ENCODE measurements around the gene CYP2B6. TPM values are rescaled to one million over a fixed set of nuclear protein-coding genes. Genes with fewer than 3 reads are reported as not detected.
"Not testable (repeated sequence)": the region's sequence is repeated elsewhere in the genome, so short reads cannot be mapped to it uniquely, and the experiment has no call there.

Gene CYP2B6
- under 1 TPM in 1 of 10 donors, not detected in 9; 0.13 TPM for polyA plus RNA-seq (ENCODE audit: insufficient read length in 10 of 10)
- long read RNA-seq, donor 1, result 0 reads
- long read RNA-seq, donor 2, result 0 reads
- long read RNA-seq, donor 3, result 0 reads
- long read RNA-seq, donor 4, result 0 reads
- long read RNA-seq, donor 5, result 0 reads
- long read RNA-seq, donor 6, result 0 reads
- long read RNA-seq, donor 7, result 0 reads
- long read RNA-seq, donor 8, result 0 reads
- long read RNA-seq, donor 9, result 0 reads

GRCh38 chr19:40990972-40991381, at the start of gene CYP2B6:
Gene CYP2B6, plus strand, starts transcription at chr19:40991282. Its CDS starts 24 bp downstream, at chr19:40991306.
- DNase-seq, result no peak

GRCh38 chr19:40941481-40942219, 49.4 kb upstream of the CYP2B6 start:
- DNase-seq, result no peak

- DNase-seq, result no peak
These were observed 45.4 kb upstream of the CYP2B6 start for GRCh38 chr19:40945645-40946044.

GRCh38 chr19:40947114-40947513, 44.0 kb upstream of the CYP2B6 start:
- DNase-seq, result no peak

DNA sequence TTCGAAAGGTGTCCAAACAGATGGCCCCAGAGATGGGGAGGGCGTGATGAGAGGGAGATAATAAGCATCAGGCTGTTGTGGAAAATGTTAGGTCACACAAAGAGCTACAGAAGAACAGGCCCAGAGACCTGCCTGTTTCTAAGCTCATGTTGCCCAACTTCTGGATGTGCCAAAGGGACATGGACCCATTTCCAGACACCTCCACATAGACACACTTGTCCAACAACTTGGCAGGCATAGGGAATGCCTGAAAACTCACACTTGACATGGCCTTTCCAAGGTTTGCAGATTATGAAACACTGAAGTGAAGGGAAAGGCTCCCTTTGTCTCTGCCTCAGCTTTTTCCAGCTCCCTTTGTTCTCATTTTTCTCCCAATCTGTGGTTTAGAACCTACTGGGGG, 43.5 kb upstream of the CYP2B6 start:
- DNase-seq, result no peak

- no peak for DNase-seq
These were observed 42.3 kb upstream of the CYP2B6 start for GRCh38 chr19:40948580-40949299.

DNA sequence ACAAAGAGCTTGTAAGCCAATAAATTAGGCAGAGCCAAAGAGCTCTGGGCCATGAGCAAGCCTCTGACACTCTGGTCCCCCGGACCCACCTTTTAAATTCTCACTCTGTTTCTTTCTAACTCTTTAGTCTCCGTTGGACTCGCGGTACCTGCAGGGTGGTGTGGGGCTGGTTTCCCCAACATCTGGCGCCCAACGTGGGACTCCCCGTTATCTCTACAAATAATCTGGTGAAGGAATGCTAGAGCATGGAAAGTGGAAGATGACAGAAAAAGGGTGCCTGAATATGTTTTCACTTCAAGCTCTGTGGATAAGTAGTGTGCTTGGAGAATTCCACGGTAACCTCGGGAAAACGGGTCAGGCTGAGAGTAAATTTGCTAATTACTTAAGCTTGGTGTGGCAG, 36.5 kb upstream of the CYP2B6 start:
- DNase-seq, result no peak

DNA sequence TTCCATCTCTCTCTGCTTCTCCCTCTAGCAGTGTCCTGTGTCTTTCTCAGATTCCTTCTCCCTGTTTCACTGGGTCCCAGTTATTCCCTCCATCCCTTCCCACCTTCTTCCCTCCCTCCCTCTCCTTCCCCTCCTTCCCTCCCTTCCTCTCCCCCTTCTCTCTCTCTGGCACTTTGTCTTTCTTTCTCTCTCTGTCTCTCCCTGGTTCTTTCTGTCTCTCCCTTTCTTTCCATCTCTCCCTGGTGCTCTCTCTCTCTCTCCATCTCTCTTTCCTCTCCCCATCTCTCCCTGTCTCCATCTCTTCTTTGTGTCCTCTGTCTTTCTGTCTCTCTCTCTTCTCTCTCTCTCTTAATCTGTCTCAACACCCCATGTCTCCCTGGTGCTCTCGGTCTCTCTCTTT, 31.7 kb upstream of the CYP2B6 start:
- DNase-seq, result no peak

DNA sequence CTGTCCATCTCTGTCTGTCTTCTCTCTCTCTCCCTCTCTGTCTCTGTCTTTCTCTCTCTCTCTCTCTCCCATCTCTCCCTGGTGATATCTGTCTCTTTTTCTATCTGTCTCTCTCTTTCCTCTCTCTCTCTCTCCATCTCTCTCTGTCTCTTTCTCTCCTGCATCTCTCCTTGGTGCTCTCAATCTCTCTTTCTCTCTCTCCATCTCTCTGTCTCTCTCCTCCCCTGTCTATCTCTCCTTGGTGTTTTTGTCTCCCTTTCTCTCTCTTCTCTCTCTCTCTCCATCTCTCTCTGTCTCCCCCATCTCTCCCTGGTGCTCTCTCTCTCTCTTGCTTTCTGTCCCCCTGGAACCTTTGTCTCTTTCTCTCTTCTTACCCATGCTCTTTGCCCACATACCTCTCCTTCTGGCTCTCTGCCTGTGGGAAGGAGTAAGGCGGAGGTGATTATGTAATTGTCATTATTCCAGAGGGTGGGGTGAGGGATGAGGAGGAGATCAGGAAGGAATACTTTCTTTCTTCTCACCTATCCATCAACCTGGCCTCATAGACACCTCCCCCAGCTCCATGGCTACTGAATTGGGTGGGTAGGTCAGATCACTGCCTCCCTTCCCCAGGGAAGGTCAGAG, 30.9 kb upstream of the CYP2B6 start:
- DNase-seq, result no peak

GRCh38 chr19:40960780-40961179, 30.3 kb upstream of the CYP2B6 start:
- no peak for DNase-seq

GRCh38 chr19:40962460-40962961, 28.6 kb upstream of the CYP2B6 start:
- DNase-seq, result no peak

GRCh38 chr19:40964361-40964760, 26.7 kb upstream of the CYP2B6 start:
- DNase-seq, result not testable (repeated sequence)

DNA sequence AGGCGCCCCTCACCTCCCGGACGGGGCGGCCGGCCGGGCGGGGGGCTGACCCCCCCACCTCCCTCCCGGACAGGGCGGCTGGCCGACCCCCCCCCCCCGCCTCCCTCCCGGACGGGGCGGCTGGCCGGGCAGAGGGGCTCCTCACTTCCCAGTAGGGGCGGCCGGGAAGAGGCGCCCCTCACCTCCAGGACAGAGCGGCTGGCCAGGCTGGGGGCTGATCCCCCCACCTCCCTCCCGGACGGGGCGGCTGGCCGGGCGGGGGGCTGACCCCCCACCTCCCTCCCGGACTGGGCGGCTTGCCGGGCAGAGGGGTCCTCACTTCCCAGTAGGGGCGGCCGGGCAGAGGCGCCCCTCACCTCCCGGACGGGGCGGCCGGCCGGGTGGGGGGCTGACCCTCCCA, 25.7 kb upstream of the CYP2B6 start:
- not testable (repeated sequence) for DNase-seq

GRCh38 chr19:40966591-40966990, 24.5 kb upstream of the CYP2B6 start:
- not testable (repeated sequence) for DNase-seq

DNA sequence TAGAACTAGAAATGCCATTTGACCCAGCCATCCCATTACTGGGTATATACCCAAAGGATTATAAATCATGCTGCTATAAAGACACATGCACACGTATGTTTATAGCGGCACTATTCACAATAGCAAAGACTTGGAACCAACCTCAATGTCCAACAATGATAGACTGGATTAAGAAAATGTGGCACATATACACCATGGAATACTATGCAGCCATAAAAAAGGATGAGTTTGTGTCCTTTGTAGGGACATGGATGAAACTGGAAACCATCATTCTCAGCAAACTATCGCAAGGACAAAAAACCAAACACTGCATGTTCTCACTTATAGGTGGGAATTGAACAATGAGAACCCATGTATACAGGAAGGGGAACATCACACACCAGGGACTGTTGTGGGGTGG, 23.0 kb upstream of the CYP2B6 start:
- not testable (repeated sequence) for DNase-seq

GRCh38 chr19:40969721-40970120, 21.4 kb upstream of the CYP2B6 start:
- DNase-seq, result not testable (repeated sequence)

DNA sequence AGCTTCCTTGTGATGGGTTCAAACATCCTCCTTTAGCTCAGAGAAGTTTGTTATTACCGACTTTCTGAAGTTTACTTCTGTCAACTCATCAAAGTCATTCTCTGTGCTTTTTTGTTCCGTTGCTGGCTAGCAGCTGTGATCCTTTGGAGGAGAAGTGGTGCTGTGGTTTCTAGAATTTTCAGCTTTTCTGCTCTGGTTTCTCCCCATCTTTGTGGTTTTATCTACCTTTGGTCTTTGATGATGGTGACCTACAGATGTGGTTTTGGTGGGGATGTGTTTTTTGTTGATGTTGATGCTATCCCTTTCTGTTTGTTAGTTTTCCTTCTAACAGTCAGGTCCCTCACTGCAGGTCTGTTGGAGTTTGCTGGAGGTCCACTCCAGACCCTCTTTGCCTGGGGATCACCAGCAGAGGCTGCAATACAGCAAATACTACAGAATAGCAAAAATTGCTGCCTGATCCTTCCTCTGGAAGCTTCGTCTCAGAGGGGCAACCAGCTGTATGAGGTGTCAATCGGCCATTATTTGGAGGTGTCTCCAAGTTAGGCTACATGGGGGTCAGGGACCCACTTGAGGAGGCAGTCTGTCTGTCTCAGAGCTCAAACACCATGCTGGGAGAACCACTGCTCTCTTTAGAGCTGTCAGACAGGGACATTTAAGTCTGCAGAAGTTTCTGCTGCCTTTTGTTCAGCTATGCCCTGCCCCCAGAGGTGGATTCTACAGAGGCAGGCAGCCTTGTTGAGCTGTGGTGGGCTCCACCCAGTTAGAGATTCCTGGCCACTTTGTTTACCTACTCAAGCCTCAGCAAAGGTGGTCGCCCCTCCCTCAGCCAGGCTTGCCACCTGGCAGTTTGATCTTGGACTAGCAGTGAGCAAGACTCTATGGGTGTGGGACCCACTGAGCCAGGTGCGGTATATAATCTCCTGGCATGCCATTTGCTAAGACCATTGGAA, 20.4 kb upstream of the CYP2B6 start:
- not testable (repeated sequence) for DNase-seq

DNA sequence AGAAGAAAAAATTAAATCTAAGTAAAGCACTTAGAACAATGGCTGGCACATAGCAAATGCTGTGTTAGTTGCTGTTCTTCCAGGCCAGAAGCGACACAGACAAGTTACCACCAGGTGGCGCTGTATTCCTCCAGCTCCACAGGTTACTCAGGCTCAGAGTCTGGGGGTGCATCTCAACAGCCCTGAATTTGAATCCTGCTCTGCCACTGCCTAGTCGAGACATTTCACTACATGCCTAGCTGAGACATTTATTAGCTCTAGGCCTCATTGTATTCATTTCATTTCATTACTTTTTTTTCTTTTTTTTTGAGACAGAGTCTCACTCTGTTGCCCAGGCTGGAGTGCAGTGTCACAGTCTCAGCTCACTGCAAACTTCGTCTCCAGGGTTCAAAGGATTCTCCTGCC, 16.4 kb upstream of the CYP2B6 start:
- peak; percentile 49 to 68 (median 66) for DNase-seq

DNA sequence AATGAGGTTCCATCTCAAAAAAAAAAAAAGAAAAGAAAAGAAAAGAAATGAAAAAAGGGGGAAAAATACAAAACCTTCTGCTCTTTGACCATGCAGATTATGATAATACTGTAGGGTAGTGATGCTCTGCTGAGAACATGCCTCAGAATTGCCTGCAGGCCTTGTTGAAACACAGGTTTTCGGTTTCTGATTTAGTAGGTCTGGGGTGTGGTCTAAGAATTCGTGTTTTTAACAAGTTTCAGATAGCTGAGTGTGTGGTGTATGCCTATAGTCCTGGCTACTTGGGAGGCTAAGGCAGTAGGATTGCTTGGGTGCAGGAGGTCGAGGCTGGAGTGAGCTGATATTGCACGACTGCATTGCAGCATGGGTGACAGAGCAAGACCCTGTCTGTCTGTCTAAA, 14.9 kb upstream of the CYP2B6 start:
- DNase-seq, result no peak

DNA sequence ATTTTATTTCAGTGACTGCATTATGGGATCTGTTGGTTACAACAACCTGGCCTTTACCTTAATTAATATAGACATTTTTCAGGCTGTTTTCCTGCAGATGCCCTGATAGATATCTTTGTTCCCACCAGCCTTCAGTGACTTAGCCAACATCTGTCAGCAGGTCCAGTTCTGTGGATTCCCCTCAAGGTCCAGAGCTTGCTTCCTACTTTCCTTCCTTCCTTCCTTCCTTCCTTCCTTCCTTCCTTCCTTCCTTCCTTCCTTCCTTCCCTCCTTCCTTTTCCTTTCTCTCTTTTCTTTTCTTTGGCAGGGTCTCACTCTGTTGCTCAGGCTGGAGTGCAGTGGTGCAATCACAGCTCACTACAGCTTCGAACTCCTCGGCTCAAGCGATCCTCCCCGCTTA, 14.4 kb upstream of the CYP2B6 start:
- no peak for DNase-seq

- not testable (repeated sequence) for DNase-seq
These were observed 11.3 kb upstream of the CYP2B6 start for GRCh38 chr19:40979759-40980158.
